Duodenal mucosa (tissue), 2 donors: ENCODE results near the gene S100A6.

Experiments used
- H3K27ac ChIP-seq: one replicate; pipeline ENCODE4 v1.7.0; 2013; ENCODE audit warnings: low read depth, low read length
- H3K27me3 ChIP-seq, 2 donors: one replicate each; pipeline ENCODE4 v1.7.0; 2013; ENCODE audit warnings: low read length in 2 of 2, control low read depth in 1 of 2; ENCODE audit not compliant: insufficient read depth in 2 of 2, control insufficient read depth in 1 of 2
- H3K36me3 ChIP-seq, 2 donors: one replicate each; pipeline ENCODE4 v1.7.0; 2013; ENCODE audit warnings: low read length in 2 of 2, control low read depth in 1 of 2; ENCODE audit not compliant: insufficient read depth in 2 of 2, control insufficient read depth in 1 of 2
- H3K4me1 ChIP-seq, 2 donors: one replicate each; pipeline ENCODE4 v1.7.0; 2013; ENCODE audit warnings: low read length in 2 of 2, control low read depth in 1 of 2; ENCODE audit not compliant: insufficient read depth in 2 of 2, control insufficient read depth in 1 of 2
- H3K4me3 ChIP-seq, 2 donors: one replicate each; pipeline ENCODE4 v1.7.0; 2013; ENCODE audit warnings: low read length in 2 of 2, low read depth in 1 of 2
- H3K9ac ChIP-seq, 2 donors: one replicate each; pipeline ENCODE4 v1.7.0; 2013; ENCODE audit warnings: low read length in 2 of 2, low read depth in 1 of 2
- H3K9me3 ChIP-seq, 2 donors: one replicate each; pipeline ENCODE4 v1.7.0; 2013; ENCODE audit warnings: low read length in 2 of 2, control low read depth in 1 of 2; ENCODE audit not compliant: control insufficient read depth in 1 of 2

The S100A6 gene

DNA sequence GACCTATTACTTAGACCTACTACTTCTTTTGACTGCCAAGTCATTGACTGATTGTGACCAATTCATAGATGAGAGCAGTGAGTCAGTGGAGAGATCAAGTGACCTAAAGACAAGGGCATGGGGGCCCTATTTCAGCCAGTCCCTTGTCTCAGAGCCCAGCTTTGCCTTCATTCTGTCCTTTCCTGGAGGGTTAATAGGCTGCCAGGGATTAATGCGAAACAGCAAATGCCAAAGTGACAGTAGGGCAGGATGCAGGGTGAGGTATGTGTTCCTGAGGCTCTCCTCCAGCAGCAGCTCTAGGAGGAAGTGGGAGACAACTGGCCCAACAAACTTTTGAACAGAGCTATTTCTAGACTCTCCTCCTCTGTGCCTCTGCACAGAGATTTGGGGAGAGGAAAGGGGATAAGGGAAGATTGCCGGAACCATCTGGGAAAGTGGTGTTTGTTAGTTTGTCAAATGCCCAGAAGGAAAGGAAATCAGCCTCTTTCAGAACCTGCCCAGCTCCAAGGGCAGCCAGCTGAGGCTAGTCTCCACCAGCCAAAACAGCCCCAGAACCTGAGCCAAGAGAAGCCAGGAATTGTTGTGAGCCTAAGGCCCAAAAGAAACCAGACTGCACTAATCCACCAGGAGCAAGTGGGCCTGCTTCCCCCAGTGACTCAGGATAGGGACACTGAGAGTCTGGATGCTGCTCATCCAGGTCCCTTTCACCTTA lies 18.2 kb upstream of the S100A6 start:
- H3K4me1 ChIP-seq, result peaks cover 0 to 9% of the 10 kb centered on the region in 2 donors
- H3K9ac ChIP-seq, result no peak overlapping the region
- no peak overlapping the region for H3K27ac ChIP-seq

DNA sequence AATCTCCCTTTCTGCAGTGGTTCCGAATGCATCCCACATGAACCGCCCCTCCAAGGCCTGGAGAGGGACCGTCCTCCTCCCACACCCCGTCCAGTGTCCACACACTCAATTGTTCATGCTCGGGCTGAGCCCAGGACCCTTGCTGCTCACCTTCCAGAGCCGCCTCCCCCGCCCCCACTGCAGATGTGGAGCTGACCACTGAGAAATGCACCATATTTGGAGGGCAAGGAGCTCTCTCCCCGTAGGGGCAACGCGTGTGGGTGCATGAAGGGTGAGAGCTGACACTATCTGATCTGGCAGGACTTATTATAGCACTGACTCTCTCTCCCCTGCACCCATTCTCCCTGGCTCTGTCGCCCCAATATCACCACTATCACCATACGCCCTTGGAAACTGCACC lies 17.3 kb upstream of the S100A6 start:
- no peaks in the 10 kb centered on the region for H3K36me3 ChIP-seq
- peaks cover 6 to 15% of the 10 kb centered on the region in 2 donors for H3K4me1 ChIP-seq
- no peak overlapping the region for H3K27ac ChIP-seq

More for the DNA sequence above, 18.2 kb upstream of the S100A6 start:
- Histone ChIP-seq H3K9me3 (no peaks in the 10 kb centered on the region), H3K27me3 (no peaks in the 10 kb centered on the region), H3K4me3 (no peak overlapping the region), H3K36me3 (no peaks in the 10 kb centered on the region)

DNA sequence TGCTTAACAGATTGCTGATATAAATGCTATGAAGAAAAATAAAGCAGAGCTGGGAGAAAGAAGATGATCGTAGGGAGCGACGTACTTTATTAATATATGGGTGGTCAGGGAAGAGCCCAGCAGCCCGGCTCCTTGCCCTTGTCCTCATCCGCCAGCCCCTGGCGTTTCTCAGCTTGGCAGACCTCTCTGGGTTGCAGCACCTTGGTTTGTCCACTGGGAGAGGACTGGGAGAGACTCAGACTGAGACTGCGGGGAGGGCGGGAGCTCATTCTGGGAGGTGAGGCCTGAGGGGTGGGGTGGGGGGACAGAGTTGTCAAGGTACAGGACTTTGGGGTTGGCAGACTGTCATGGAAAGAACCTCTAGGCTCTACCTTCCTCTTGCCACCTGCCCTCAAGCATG lies 16.5 kb upstream of the S100A6 start:
- Histone ChIP-seq H3K36me3 (no peaks in the 10 kb centered on the region), H3K4me3 (no peak overlapping the region), H3K4me1 (peaks cover 8 to 15% of the 10 kb centered on the region in 2 donors), H3K27me3 (no peaks in the 10 kb centered on the region), H3K9ac (no peak overlapping the region), H3K9me3 (no peaks in the 10 kb centered on the region), H3K27ac (no peak overlapping the region)

More for the DNA sequence above, 17.3 kb upstream of the S100A6 start:
- H3K27me3 ChIP-seq, result no peaks in the 10 kb centered on the region
- no peak overlapping the region for H3K4me3 ChIP-seq
- H3K9ac ChIP-seq, result no peak overlapping the region
- no peaks in the 10 kb centered on the region for H3K9me3 ChIP-seq

DNA sequence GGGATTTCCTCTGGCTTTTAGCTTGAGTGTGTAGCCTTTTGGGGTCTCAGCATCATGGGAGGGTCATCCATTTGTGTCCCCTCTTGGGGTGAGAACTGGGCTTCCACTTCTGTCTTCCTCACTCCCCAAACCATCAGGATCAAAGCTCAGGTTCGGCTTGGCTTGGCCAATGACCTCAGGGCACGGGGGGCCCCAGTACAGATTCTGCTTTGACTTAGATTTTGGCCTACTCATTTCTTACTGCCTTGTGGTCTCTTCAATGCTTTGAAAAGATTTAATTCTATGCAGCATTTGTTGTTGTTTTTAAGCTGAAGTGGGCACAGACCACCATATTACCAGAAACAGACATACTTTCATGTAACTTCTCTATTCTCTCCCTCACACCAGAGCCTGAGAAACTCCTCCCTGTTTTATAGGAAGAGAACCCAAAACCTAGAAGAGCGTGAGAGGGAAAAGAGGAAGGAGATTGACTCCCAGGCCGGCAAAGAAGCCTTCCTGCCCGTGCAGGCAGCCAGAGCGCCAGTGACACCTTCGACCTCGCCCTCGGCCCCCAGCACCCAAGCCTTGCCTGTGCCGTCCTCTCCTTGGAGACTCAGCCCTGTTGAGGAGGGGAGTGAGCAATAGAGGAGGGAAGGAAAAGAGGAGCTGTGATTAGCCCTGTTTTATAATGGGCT lies 15.2 kb upstream of the S100A6 start:
- Histone ChIP-seq H3K9me3 (no peaks in the 10 kb centered on the region), H3K4me3 (no peak overlapping the region), H3K27ac (no peak overlapping the region), H3K4me1 (peaks cover 11 to 16% of the 10 kb centered on the region in 2 donors), H3K9ac (no peak overlapping the region), H3K27me3 (no peaks in the 10 kb centered on the region), H3K36me3 (no peaks in the 10 kb centered on the region)

GRCh38 chr1:153550398-153550758 lies 14.6 kb upstream of the S100A6 start:
- no peak overlapping the region for H3K4me3 ChIP-seq
- H3K27ac ChIP-seq, result no peak overlapping the region
- peaks cover 17 to 22% of the 10 kb centered on the region in 2 donors for H3K4me1 ChIP-seq
- H3K36me3 ChIP-seq, result no peaks in the 10 kb centered on the region
- H3K9ac ChIP-seq, result no peak overlapping the region
- H3K27me3 ChIP-seq, result no peaks in the 10 kb centered on the region
- no peaks in the 10 kb centered on the region for H3K9me3 ChIP-seq

DNA sequence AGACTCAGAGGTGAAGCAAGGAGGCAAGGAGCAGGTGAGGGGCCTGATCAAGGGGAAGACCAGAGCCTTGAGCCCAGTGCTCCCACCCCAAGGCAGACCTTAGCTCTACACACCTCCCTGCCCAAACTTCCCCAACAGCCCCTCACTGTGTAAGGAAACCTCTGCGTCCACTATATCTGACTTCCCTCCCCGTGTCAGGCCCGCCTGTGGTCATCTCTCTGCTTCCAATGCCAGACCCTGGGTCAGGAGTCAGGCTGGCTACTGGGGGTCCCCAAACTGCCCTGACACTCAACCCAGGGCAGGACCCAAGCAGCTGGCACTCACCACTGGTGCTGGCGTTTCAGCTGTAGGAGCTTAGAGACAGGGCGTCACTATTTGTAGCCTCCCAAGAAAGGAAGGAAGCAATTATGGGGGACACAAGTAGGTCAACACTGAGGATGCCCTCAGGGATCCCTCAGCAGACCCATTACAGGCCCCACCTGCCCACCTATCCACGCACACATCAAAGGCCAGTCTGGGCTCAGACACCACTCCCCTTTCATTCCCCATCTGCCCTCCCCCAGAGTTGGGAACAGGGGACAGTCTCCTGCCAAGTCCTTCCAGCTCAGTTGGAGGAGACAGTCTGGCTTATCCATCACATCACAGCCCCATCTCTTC lies 14.1 kb upstream of the S100A6 start:
- H3K36me3 ChIP-seq, result no peaks in the 10 kb centered on the region
- peaks cover 22 to 27% of the 10 kb centered on the region in 2 donors for H3K4me1 ChIP-seq
- H3K27ac ChIP-seq, result no peak overlapping the region
- no peaks in the 10 kb centered on the region for H3K9me3 ChIP-seq
- H3K4me3 ChIP-seq, result no peak overlapping the region
- H3K27me3 ChIP-seq, result no peaks in the 10 kb centered on the region
- no peak overlapping the region for H3K9ac ChIP-seq

- Histone ChIP-seq H3K4me3 (no peak within 1 kb of the TSS), H3K9ac (no peak within 1 kb of the TSS), H3K36me3 (no peaks in the 10 kb centered on the region), H3K4me1 (peaks cover 31 to 36% of the 10 kb centered on the region in 2 donors), H3K27ac (no peak within 1 kb of the TSS), H3K9me3 (no peaks in the 10 kb centered on the region), H3K27me3 (no peaks in the 10 kb centered on the region)
Measured at GRCh38 chr1:153548722-153549688, 13.2 kb upstream of the S100A6 start, which contains the start of gene S100A3. TSS of gene S100A3 (minus strand) at chr1:153549258. CDS start at chr1:153548485, 773 bp downstream.

DNA sequence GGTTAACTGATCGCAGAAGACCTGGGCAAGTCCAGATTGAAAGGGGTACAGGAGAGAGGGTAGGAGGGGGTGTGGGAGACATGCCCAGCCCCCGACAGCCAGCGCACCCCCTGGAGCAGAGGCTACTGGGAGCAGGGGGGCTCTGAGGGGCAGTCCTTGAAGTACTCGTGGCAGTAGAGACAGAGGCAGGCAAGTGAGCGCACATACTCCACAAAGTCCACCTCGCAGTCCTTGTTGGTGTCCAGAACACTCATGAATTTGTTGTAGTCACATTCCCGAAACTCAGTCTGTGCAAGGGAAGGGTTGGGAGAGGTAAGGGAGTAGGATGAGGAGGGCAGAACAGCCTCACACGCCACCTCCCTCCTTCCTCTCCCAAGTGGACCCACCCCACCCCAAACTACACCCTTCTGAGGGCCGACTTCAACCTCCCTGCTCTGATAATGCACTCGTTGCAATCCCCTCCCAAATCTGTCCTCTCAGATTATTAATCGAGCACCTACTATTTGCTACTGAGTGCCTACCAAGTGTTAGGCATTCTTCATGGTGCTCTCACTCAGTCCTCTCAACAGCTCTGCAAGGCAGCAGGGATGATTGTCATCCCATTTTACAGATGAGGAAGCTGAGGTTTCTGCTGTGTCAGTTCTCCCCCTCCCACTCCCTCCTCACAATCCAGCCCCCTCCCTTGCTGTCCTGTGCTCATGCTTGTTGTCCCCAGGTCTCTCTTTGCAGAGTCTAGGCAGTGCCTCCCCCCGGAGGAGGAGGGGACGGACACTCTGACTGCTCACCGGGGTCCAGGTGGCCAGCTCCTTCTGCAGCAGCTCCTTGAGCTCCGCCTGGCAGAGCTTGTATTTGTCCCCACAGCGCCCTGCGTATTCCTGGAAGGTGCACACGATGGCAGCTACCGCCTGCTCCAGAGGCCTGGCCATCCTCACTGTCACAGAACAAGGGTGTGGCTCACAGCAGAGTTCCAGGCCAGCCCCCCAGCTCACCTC lies 12.1 kb upstream of the S100A6 start:
- H3K9me3 ChIP-seq, result no peaks in the 10 kb centered on the region
- H3K27me3 ChIP-seq, result no peaks in the 10 kb centered on the region
- no peak overlapping the region for H3K27ac ChIP-seq
- no peak overlapping the region for H3K4me3 ChIP-seq
- peaks cover 40 to 47% of the 10 kb centered on the region in 2 donors for H3K4me1 ChIP-seq
- no peaks in the 10 kb centered on the region for H3K36me3 ChIP-seq
- no peak overlapping the region for H3K9ac ChIP-seq
